ENCODE data around the gene PPP2R3A.

- TF ChIP-seq, protein P1, sequence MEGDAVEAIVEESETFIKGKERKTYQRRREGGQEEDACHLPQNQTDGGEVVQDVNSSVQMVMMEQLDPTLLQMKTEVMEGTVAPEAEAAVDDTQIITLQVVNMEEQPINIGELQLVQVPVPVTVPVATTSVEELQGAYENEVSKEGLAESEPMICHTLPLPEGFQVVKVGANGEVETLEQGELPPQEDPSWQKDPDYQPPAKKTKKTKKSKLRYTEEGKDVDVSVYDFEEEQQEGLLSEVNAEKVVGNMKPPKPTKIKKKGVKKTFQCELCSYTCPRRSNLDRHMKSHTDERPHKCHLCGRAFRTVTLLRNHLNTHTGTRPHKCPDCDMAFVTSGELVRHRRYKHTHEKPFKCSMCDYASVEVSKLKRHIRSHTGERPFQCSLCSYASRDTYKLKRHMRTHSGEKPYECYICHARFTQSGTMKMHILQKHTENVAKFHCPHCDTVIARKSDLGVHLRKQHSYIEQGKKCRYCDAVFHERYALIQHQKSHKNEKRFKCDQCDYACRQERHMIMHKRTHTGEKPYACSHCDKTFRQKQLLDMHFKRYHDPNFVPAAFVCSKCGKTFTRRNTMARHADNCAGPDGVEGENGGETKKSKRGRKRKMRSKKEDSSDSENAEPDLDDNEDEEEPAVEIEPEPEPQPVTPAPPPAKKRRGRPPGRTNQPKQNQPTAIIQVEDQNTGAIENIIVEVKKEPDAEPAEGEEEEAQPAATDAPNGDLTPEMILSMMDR (conservative IDR thresholded peaks at IDR 0.05; ENCODE audit: low read depth, low read length) = no peak
- no peak for TF ChIP-seq EZH2 (IDR thresholded peaks at IDR 0.05; ENCODE audit: borderline replicate concordance, low read depth, low read length, poor library complexity, severe bottlenecking)
These were observed 32.2 kb downstream of the PPP2R3A start for GRCh38 chr3:135997554-135998320.

All from A673 (cell line).